22Rv1 (cell line): ENCODE data around the gene PPP1R27.

Experiments
- CTCF ChIP-seq: fragments of 450-650 bp; IDR thresholded peaks from 2 replicates; pipeline ENCODE4 v1.5.1; 2017; ENCODE audit warnings: mild to moderate bottlenecking
- ZFX ChIP-seq: fragments of 450-650 bp; IDR thresholded peaks from 2 replicates; pipeline ENCODE4 v1.6.1; 2017; ENCODE audit warnings: antibody characterized with exemption, borderline replicate concordance

GRCh38 chr17:81851423-81851822, 16.6 kb upstream of the PPP1R27 start:
- TF ChIP-seq CTCF (no peak), ZFX (no peak)
